ENCODE results near the gene ZCCHC24. TPM values are rescaled to one million over a fixed set of nuclear protein-coding genes. Genes with fewer than 3 reads are reported as not detected.

ZCCHC24 gene
- total and polyA plus RNA-seq, 8 donors, result 3.5 to 13.2 (median 7.3) TPM

DNA sequence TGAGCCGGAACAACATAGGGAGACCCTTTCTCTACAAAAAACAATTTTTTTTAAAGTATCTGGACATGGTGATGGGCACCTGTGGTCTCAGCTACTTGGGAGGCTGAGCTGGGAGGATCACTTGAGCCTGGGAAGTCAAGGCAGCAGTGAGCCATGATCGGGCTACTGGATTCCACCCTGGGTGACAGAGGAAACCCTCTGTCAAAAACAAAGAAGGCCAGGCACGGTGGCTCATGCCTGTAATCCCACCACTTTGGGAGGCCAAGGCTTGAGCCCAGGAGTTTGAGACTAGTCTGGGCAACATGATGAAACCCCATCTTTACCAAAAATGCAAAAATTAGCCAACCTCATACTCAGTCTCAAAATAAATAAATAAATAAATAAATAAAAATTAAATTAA lies 19.9 kb upstream of the ZCCHC24 start:
- ATAC-seq (no peak), DNase-seq (no peak), FAIRE-seq (no peak)
- intact Hi-C loops (cut with DNase I), result loop anchor here in 1 of 3 donors (5.0 kb wide), 1 partner anchor 88 kb away; no protein-coding TSS in a partner anchor
- WGBS, 2 donors, result 91 to 93% methylated on average over 3 of the region's 3 CpGs
- H3K36me3 ChIP-seq, result no peaks in the 10 kb centered on the region
- H3K27me3 ChIP-seq, result no peaks in the 10 kb centered on the region
- H3K27ac ChIP-seq, result no peak overlapping the region
- H3K9me3 ChIP-seq, result no peaks in the 10 kb centered on the region
- H3K4me1 ChIP-seq, result no peaks in the 10 kb centered on the region
- H3K4me3 ChIP-seq, result no peak overlapping the region
- TF ChIP-seq, protein P1, sequence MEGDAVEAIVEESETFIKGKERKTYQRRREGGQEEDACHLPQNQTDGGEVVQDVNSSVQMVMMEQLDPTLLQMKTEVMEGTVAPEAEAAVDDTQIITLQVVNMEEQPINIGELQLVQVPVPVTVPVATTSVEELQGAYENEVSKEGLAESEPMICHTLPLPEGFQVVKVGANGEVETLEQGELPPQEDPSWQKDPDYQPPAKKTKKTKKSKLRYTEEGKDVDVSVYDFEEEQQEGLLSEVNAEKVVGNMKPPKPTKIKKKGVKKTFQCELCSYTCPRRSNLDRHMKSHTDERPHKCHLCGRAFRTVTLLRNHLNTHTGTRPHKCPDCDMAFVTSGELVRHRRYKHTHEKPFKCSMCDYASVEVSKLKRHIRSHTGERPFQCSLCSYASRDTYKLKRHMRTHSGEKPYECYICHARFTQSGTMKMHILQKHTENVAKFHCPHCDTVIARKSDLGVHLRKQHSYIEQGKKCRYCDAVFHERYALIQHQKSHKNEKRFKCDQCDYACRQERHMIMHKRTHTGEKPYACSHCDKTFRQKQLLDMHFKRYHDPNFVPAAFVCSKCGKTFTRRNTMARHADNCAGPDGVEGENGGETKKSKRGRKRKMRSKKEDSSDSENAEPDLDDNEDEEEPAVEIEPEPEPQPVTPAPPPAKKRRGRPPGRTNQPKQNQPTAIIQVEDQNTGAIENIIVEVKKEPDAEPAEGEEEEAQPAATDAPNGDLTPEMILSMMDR (IDR thresholded peaks at IDR 0.05), result no peak

DNA sequence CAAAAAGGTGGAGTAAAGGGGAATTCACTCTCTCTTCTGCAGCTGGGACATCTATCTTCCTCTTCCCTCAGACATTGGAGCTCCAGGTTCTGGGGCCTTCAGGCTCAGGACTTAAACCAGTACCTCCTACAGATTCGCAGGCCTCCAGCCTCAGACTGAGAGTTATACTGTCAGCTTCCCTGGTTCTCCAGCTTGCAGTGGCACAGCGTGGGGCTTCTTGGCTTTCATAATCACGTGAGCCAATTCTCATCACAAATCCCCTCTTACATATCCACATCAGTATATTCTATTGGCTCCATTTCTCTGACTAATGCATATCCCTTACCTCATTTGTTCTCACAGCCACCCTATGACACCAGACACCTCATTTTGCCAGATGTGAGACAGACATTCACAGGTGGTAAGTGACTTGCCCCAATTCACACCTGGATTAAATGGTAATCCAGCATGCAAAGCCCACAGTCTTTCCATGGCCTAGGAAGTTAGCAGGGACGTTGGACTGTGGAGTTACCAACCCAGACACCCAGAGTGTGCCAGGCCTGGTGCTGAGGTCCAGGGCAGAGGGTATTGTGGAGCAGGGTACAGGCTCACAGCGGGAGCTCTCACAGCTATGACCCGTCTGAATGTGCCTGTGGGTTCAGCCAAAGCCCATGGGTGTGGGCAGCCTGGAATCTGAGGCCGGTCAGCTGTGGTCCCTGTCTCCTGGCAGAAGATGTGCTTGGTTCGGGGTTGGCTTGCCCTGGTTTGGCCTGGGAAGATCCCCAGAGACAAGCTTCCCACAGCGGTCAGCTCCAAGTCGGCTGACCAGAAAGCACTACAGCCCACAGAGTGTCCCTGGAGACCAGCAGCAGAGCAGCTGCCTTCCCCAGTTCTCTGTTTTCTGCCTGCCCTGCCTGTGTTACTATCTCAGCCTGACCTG lies 18.4 kb upstream of the ZCCHC24 start:
- TF ChIP-seq, protein P1 (IDR thresholded peaks at IDR 0.05), result no peak
- Histone ChIP-seq H3K27ac (no peak overlapping the region), H3K36me3 (no peaks in the 10 kb centered on the region), H3K4me3 (no peak overlapping the region), H3K27me3 (no peaks in the 10 kb centered on the region), H3K9me3 (no peaks in the 10 kb centered on the region), H3K4me1 (no peaks in the 10 kb centered on the region)
- FAIRE-seq (no peak), DNase-seq (no peak), ATAC-seq (peak in 1 of 4 donors; percentile 23)
- WGBS, 2 donors, result 83 to 85% methylated on average over 10 of the region's 10 CpGs
- intact Hi-C loops (cut with DNase I), result no loop called here

DNA sequence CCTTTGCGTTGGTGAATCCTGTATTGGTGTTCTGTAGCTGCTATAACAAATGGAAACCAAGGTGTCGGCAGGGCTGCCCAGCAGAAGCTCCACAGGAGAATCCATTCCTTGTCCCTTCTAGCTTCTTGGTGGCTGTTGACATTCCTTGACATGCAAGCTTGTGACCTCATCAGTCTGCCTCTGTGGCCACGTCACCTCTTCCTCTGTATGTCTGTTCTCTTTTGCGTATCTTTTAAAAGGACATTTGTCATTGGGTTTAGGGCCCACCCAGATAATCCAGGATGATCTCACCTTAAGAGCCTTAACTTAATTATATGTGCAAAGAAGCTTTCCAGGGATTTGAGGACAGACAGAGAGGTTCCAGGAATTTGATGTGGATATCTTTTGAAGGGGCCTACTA lies 15.3 kb upstream of the ZCCHC24 start:
- no peak for DNase-seq
- WGBS, 2 donors, result 96 to 99% methylated on average over 4 of the region's 4 CpGs
- Histone ChIP-seq H3K4me3 (no peak overlapping the region), H3K27me3 (no peaks in the 10 kb centered on the region), H3K36me3 (no peaks in the 10 kb centered on the region), H3K4me1 (no peaks in the 10 kb centered on the region), H3K9me3 (no peaks in the 10 kb centered on the region), H3K27ac (no peak overlapping the region)
- FAIRE-seq, result no peak
- intact Hi-C loops (cut with DNase I), result no loop called here
- no peak for ATAC-seq
- TF ChIP-seq, protein P1 (IDR thresholded peaks at IDR 0.05), result no peak

DNA sequence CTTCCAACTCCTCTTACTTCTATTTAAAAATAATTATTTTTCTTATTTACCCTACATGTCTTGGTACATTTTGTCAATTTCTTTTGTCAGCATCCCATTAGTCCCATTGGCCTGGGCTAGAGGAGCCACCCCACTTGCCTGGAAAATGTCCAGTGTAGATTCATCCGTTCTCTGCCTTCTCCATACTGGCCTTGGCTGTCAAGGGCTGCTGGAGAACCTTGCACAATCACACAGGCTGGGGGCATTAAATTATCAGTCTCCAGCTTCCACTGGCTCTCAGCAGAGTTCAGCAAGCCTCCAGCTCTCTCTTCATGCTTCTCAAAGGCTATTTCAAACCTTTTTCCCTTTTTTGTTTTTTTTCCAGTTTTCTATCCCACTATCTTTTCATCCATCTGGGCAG lies 13.8 kb upstream of the ZCCHC24 start:
- H3K4me1 ChIP-seq, result no peaks in the 10 kb centered on the region
- no peak overlapping the region for H3K27ac ChIP-seq
- no peak overlapping the region for H3K4me3 ChIP-seq
- intact Hi-C loops (cut with DNase I), result no loop called here
- H3K27me3 ChIP-seq, result no peaks in the 10 kb centered on the region
- TF ChIP-seq, protein P1 (IDR thresholded peaks at IDR 0.05), result no peak
- 12 to 20% methylated on average over 1 of the region's 1 CpG for WGBS, 2 donors
- FAIRE-seq (no peak), DNase-seq (no peak), ATAC-seq (no peak)
- no peaks in the 10 kb centered on the region for H3K36me3 ChIP-seq
- no peaks in the 10 kb centered on the region for H3K9me3 ChIP-seq

DNA sequence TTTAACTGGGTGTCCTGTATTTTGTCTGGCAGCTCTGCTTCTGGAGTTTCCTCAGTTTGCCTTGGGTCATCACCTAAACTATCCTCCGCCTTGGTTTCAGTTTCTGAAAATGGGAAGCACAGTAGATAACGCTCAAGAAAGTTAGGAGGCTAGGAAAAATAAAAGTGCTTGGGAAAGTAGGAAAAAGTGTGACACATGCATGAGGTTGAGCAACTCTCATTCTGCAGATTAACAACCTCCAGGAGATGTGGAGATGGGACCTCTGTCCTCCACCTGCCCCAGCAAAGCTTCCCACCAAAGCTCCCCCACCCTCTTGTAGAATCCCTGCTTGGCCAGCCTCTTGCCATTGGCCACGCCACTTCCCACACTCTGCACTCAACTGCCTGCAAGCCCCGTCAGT lies 13.1 kb upstream of the ZCCHC24 start:
- intact Hi-C loops (cut with DNase I), result no loop called here
- ATAC-seq, result no peak
- 86 to 93% methylated on average over 4 of the region's 4 CpGs for WGBS, 2 donors
- H3K27ac ChIP-seq, result no peak overlapping the region
- H3K36me3 ChIP-seq, result no peaks in the 10 kb centered on the region
- H3K27me3 ChIP-seq, result no peaks in the 10 kb centered on the region
- no peak overlapping the region for H3K4me3 ChIP-seq
- FAIRE-seq, result no peak
- TF ChIP-seq, protein P1 (IDR thresholded peaks at IDR 0.05), result no peak
- no peaks in the 10 kb centered on the region for H3K9me3 ChIP-seq
- no peaks in the 10 kb centered on the region for H3K4me1 ChIP-seq
- DNase-seq, result no peak

All from pancreas (tissue), 10 donors.